ENCODE measurements around the gene GALNT12. TPM values are rescaled to one million over a fixed set of nuclear protein-coding genes. Genes with fewer than 3 reads are reported as not detected.

Gene GALNT12
- total RNA-seq, 1 donor from 2014 or later: 12.9 TPM

DNA sequence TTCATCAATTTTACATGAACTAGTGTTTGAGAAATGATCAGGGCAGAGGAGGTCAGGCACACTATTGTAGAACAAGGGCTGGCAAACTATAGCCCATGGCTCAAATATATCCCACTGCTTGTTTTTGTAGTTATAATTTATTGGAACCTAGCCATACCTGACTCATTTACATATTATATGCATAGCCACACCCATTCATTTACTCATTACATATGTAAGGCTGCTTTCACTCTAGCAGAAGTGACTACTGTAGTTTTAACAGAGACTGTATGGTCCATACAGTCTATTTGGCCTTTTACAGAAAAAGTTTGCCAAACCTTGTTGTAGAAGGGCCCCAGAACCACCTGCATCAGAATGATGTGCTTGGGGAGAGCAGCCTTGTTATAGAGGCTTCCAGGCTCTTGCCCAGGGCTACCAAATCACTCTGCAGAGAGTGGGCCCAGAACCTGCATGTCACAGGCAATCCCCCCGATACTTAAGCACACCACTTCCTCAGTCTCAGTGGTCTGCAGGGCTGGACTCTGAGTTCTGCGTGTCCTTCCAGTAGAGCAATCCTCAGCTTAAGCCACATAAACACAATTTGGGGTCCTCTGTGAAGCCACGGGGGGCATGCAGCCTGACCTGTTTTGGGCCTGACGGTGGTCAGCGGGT is 17.9 kb upstream of the GALNT12 start:
- Mint-ChIP-seq H3K9me3 (ENCODE audit: low read depth) (no peaks in the 10 kb centered on the region), H3K4me3 (ENCODE audit: low read depth) (no peak overlapping the region), H3K36me3 (ENCODE audit: insufficient read depth) (peaks cover 3% of the 10 kb centered on the region), H3K27me3 (no peaks in the 10 kb centered on the region), H3K4me1 (ENCODE audit: low read depth) (peaks cover 24% of the 10 kb centered on the region), H3K27ac (no peak overlapping the region)
- DNase-seq (ENCODE audit: low spot score, unreplicated experiment): no peak
- TF ChIP-seq, protein P1, sequence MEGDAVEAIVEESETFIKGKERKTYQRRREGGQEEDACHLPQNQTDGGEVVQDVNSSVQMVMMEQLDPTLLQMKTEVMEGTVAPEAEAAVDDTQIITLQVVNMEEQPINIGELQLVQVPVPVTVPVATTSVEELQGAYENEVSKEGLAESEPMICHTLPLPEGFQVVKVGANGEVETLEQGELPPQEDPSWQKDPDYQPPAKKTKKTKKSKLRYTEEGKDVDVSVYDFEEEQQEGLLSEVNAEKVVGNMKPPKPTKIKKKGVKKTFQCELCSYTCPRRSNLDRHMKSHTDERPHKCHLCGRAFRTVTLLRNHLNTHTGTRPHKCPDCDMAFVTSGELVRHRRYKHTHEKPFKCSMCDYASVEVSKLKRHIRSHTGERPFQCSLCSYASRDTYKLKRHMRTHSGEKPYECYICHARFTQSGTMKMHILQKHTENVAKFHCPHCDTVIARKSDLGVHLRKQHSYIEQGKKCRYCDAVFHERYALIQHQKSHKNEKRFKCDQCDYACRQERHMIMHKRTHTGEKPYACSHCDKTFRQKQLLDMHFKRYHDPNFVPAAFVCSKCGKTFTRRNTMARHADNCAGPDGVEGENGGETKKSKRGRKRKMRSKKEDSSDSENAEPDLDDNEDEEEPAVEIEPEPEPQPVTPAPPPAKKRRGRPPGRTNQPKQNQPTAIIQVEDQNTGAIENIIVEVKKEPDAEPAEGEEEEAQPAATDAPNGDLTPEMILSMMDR (IDR thresholded peaks at IDR 0.05; ENCODE audit: unreplicated experiment): no peak

DNA sequence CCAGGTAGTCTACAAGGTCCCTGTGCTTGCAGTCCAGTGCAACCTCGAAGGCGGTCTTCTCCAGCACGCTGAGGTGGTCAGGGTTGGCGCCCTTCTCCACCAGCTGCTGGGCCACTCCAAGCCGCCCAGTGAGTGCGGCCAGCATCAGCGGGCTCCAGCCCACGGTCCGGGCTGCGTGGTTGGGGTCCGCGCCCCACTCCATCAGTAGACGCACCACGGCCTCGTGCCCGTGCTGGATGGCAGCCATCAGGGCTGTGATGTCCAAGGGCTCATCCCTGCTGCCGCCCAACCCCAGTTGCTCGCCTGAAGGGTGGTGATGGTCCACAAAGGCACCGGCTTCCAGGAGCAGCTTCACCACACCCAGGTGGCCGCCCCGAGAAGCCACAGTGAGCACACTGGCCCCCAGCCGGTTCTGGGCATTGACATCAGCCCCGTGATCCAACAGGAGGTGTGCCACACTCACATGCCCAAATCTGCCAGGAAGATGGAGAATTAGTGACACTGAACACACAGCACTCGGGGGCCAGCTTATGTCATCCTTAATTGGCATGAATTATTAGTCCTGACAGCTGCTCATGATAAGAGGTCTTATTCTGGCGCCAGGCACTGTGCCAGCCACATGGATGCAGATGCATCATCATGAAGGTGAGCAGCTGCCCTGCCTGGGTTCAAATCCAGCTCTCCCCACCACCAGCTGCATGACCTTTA is 17.2 kb upstream of the GALNT12 start:
- Mint-ChIP-seq H3K27ac (no peak overlapping the region), H3K4me3 (ENCODE audit: low read depth) (no peak overlapping the region), H3K4me1 (ENCODE audit: low read depth) (peaks cover 27% of the 10 kb centered on the region), H3K36me3 (ENCODE audit: insufficient read depth) (peaks cover 2% of the 10 kb centered on the region), H3K9me3 (ENCODE audit: low read depth) (no peaks in the 10 kb centered on the region), H3K27me3 (no peaks in the 10 kb centered on the region)
- DNase-seq (ENCODE audit: low spot score, unreplicated experiment): no peak
- TF ChIP-seq, protein P1 (IDR thresholded peaks at IDR 0.05; ENCODE audit: unreplicated experiment): no peak

DNA sequence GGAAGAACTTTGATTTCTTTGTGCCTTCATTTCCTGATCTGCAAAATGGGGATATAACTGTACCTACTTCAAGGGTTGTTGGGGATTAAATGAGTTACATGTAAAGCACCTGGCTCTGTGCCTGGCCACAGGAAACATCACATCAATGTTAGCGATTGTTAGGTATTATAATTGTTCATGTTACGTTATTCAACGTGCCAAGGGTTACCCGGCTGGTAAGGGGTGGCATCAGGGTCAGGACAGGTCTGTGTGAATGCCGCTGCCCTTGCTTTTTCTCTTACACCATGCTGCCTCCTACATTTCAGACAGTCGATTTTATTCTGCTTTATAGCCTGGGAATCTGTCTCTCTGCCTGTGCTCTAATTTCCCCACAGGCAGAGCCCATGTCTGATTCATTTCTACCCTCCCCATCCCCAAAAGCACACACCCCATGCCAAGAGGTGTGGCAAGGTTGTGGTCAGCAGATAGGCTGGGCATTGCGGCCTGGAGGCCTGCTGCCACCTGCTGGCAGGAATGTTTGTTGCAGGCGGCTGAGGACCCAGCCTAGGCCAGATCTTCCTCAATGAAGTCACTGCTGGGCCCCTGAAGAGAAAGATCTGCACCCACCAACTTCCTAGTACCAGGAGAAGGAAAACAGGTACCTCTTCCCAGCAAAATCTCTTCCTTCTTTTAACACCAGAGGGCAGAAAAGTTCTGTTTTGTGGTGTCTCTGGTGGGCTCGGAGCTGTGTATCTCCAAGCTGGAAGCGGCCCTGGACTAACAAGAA is 16.4 kb upstream of the GALNT12 start:
- peaks cover 31% of the 10 kb centered on the region for H3K4me1 Mint-ChIP-seq (ENCODE audit: low read depth)
- peaks cover 1% of the 10 kb centered on the region for H3K36me3 Mint-ChIP-seq (ENCODE audit: insufficient read depth)
- DNase-seq (ENCODE audit: low spot score, unreplicated experiment): peak; percentile 71
- TF ChIP-seq, protein P1 (IDR thresholded peaks at IDR 0.05; ENCODE audit: unreplicated experiment): peak; percentile 100
- no peak overlapping the region for H3K4me3 Mint-ChIP-seq (ENCODE audit: low read depth)
- no peaks in the 10 kb centered on the region for H3K27me3 Mint-ChIP-seq
- peak overlapping the region; percentile 69 for H3K27ac Mint-ChIP-seq
- H3K9me3 Mint-ChIP-seq (ENCODE audit: low read depth): no peaks in the 10 kb centered on the region

DNA sequence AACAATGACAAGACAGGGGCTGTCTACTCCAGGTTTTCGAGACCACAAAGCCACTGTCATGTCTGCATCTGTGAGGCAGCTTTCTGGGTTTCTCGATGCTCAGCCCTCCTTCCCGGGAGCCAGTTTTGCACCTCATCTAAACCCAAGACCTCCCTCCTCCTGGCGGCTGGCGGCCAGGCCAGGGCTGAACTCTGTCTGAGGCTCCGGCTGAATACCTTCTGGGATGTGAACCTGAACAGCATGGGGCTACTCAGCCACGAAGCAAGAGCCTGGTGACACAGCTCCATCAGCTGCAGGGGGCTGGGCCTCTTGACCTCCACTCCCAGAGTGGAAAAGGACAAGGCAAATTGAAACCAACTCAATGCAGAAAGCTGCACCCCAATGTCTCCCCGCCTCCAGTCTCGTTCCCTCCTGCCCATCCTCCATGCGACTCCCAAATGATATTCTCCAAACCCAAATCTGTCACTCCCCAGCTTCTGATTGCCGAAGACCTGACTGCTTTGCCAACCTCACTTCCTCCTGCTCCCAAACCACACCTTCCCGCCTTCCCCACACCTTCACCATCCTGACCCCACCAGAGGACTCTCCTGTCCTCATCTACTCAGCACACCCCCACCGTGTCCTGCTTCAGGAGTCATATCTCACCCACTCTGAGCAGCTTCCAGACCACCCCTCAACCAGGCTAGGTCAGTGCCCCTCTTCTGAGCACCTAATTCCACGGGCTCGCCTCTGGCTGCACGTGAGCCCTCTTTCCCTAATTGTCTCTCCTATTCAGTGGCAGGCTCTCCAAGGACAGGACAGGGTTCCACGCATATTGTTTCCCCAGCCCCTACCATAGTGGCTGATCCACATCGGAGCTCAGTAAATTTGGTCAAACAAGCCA is 15.6 kb upstream of the GALNT12 start:
- Mint-ChIP-seq H3K9me3 (ENCODE audit: low read depth) (no peaks in the 10 kb centered on the region), H3K27ac (peak overlapping the region; percentile 69), H3K4me3 (ENCODE audit: low read depth) (no peak overlapping the region), H3K36me3 (ENCODE audit: insufficient read depth) (peaks cover 1% of the 10 kb centered on the region), H3K27me3 (no peaks in the 10 kb centered on the region), H3K4me1 (ENCODE audit: low read depth) (peaks cover 26% of the 10 kb centered on the region)
- DNase-seq (ENCODE audit: low spot score, unreplicated experiment): no peak
- TF ChIP-seq, protein P1 (IDR thresholded peaks at IDR 0.05; ENCODE audit: unreplicated experiment): no peak

Data from progenitor cell of endocrine pancreas (in vitro differentiated cells).